ENCODE results near the gene TASP1. TPM values are rescaled to one million over a fixed set of nuclear protein-coding genes. Genes with fewer than 3 reads are reported as not detected.

Gene TASP1
- polyA plus RNA-seq, 3 donors: 4.4 to 6.4 (median 4.6) TPM

DNA sequence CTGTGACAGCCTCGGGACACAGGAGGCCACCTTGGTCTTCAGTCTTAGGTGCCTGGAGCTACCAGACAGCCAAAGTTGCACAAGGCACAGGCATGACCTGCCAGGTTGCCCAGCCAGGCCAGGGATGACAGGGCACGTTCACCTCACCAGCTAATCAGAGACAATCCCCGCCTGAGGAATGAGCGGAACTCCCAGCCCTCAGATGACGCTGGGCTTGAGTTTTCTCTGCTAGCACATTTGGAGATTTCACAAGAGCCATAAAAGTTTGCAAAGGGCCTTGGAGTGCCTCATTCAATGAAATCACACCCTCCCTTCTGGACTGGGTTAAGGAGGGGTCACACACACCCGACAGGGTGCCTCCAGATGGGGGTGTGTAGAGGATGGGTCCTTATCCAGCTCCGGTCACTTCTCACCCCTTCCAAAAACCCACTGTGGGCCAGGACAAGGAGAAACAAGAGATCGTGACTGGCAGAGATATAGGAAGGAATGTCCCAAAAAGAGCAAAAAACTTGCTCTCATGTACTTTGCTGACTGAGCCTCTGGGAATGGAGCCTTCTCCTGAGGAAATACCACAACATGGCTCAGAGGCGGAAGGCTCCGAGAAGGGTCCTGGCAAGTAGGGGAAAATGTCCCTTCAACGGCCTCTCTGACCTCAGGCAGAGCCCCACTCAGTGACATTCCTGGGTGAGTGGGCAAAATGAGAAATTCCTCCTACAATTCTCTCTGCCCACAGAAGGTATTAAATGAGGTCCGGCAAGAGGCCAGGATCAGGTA is 296.1 kb downstream of the TASP1 start:
- no peak overlapping the region for H3K27ac ChIP-seq (ENCODE audit: low read depth, low read length)
- WGBS, 3 donors: 87 to 90% (median 89%) methylated on average over 12 of the region's 12 CpGs

DNA sequence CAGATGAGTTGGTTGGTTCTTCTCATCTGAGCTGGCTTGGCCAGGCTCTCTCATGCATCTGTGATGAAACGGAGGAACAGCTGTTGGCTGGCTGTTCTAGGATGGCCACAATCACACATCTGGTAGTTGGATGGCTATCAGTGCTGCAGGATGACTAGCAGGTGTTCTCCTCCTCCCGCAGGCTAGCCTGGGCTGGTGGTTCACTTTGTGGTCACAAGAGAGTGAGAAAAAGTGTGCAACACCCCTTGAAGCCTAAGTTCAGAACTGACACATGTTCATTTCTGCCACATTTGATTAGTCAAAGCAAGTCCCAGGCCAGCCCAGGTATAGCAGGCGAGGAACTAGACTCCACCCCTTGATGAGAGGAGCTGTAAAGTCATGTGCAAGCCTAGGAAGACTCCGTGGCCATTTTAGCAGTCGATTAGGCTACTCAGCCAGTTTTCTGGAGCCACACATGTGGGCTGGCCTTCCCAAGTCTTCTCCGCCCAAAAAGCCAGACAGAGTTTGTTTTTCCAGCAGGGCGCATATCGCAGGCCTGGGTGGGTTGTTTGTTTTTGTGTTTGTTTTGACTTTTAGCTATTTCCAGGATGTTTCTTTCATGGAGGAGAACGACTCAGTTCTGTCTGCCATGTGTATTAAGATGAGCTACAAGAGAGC is 296.9 kb downstream of the TASP1 start:
- 82 to 87% (median 87%) methylated on average over 9 of the region's 9 CpGs for WGBS, 3 donors
- H3K27ac ChIP-seq (ENCODE audit: low read depth, low read length): no peak overlapping the region

DNA sequence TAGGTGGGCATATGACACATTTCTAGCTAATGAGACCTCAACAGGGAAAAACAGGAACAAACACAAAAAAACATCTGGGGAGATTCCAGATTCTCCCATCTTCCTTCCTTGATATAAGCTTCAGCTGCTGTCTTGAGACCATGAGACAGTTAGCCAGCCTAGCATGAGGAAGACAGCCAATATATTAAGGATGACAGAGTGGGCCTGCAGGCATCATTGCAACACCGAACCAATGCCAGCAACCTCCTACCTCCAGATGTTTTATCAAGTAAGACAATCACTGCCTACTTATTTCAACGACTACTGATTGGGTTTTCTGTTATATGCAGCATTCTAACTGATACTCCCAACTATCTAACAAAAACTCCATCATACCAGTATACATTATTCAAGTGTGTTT is 298.6 kb downstream of the TASP1 start:
- H3K27ac ChIP-seq (ENCODE audit: low read depth, low read length): no peak overlapping the region
- 50 to 83% (median 83%) methylated on average over 2 of the region's 2 CpGs for WGBS, 3 donors

Other genes with a start within 250 kb of the TASP1 start
- gene ESF1, start 146.0 kb upstream of the TASP1 start, polyA plus RNA-seq: 10 to 100 TPM in 1 of 3 donors, 1 to 10 TPM in 2; 3.5 to 13.2 (median 7.7) TPM
- 10 to 100 TPM in 2 of 3 donors, 1 to 10 TPM in 1; 8.1 to 16.0 (median 15.7) TPM for gene NDUFAF5, start 146.1 kb upstream of the TASP1 start, polyA plus RNA-seq